NCI-H2107 treated with DMSO at 0.1 percent for 48 hours (cell line): ENCODE results near the gene GDI1.

Experiments
- DNase-seq: peaks from one replicate; lab custom pipeline; 2025; ENCODE audit not compliant: unreplicated experiment; lab: John Stamatoyannopoulos, UW

Gene GDI1

GRCh38 chrX:154436374-154436982 lies 476 bp upstream of the GDI1 start:
- DNase-seq: no peak

GRCh38 chrX:154437971-154438893 lies 1.3 kb downstream of the GDI1 start:
- no peak for DNase-seq

- no peak for DNase-seq
These were observed 2.9 kb downstream of the GDI1 start for GRCh38 chrX:154439841-154440240.

- DNase-seq: no peak
These were observed 3.8 kb downstream of the GDI1 start for GRCh38 chrX:154440623-154441357.

GRCh38 chrX:154441564-154441963 lies 4.6 kb downstream of the GDI1 start:
- no peak for DNase-seq

- no peak for DNase-seq
These were observed 5.2 kb downstream of the GDI1 start for GRCh38 chrX:154441984-154442707.

- DNase-seq: no peak
These were observed 6.5 kb downstream of the GDI1 start for GRCh38 chrX:154443479-154443910.

GRCh38 chrX:154443992-154444754 lies 7.2 kb downstream of the GDI1 start, which contains the start of gene FAM50A:
TSS of gene FAM50A (plus strand) at chrX:154444141. CDS start at chrX:154444236, 95 bp downstream.
- peak; percentile 26 for DNase-seq

GRCh38 chrX:154444755-154445246 lies 7.8 kb downstream of the GDI1 start:
- DNase-seq: no peak

GRCh38 chrX:154445776-154446175 lies 8.8 kb downstream of the GDI1 start:
- DNase-seq: no peak

GRCh38 chrX:154446430-154446829 lies 9.5 kb downstream of the GDI1 start:
- no peak for DNase-seq

GRCh38 chrX:154448484-154448883 lies 11.5 kb downstream of the GDI1 start:
- no peak for DNase-seq

- DNase-seq: no peak
These were observed 12.7 kb downstream of the GDI1 start for GRCh38 chrX:154449618-154450017.

- DNase-seq: no peak
These were observed 13.4 kb downstream of the GDI1 start for GRCh38 chrX:154450312-154450711.

GRCh38 chrX:154452823-154453222 lies 15.9 kb downstream of the GDI1 start:
- no peak for DNase-seq

- no peak for DNase-seq
These were observed 20.6 kb downstream of the GDI1 start for GRCh38 chrX:154457491-154458115.

GRCh38 chrX:154458116-154458953 lies 21.4 kb downstream of the GDI1 start, which contains the start of gene PLXNA3:
TSS of gene PLXNA3 (plus strand) at chrX:154458281. CDS start at chrX:154460184, 1,903 bp downstream.
- no peak for DNase-seq

- DNase-seq: no peak
These were observed 22.2 kb downstream of the GDI1 start for GRCh38 chrX:154458954-154459778.
